Nephron progenitor cell (in vitro differentiated cells): ENCODE results near the gene MFAP4.

Source experiments
- DNase-seq: peaks from one replicate; pipeline ENCODE4 v3.0.0; 2021
- H3K27ac Mint-ChIP-seq: 2 replicates; pipeline ENCODE4 v1.8.0; 2021; ENCODE audit warnings: mild to moderate bottlenecking, moderate library complexity, mixed read lengths
- H3K27me3 Mint-ChIP-seq: 2 replicates; pipeline ENCODE4 v1.8.0; 2021; ENCODE audit warnings: mild to moderate bottlenecking, low read depth, mixed read lengths; ENCODE audit not compliant: poor library complexity
- H3K36me3 Mint-ChIP-seq: 2 replicates; pipeline ENCODE4 v1.8.0; 2021; ENCODE audit warnings: low read depth, mixed read lengths
- H3K4me1 Mint-ChIP-seq: 2 replicates; pipeline ENCODE4 v1.8.0; 2021; ENCODE audit warnings: mixed read lengths
- H3K4me3 Mint-ChIP-seq: 2 replicates; pipeline ENCODE4 v1.8.0; 2021; ENCODE audit warnings: mild to moderate bottlenecking, moderate library complexity, mixed read lengths
- H3K9me3 Mint-ChIP-seq: 2 replicates; pipeline ENCODE4 v1.8.0; 2021; ENCODE audit warnings: mild to moderate bottlenecking, moderate library complexity, mixed read lengths
- TF ChIP-seq, protein P1 (sequence below): fragments of 200-600 bp; sonication (generic); IDR thresholded peaks from 2 replicates; pipeline ENCODE4 v1.5.0; 2021; ENCODE audit warnings: antibody characterized with exemption

Gene MFAP4

DNA sequence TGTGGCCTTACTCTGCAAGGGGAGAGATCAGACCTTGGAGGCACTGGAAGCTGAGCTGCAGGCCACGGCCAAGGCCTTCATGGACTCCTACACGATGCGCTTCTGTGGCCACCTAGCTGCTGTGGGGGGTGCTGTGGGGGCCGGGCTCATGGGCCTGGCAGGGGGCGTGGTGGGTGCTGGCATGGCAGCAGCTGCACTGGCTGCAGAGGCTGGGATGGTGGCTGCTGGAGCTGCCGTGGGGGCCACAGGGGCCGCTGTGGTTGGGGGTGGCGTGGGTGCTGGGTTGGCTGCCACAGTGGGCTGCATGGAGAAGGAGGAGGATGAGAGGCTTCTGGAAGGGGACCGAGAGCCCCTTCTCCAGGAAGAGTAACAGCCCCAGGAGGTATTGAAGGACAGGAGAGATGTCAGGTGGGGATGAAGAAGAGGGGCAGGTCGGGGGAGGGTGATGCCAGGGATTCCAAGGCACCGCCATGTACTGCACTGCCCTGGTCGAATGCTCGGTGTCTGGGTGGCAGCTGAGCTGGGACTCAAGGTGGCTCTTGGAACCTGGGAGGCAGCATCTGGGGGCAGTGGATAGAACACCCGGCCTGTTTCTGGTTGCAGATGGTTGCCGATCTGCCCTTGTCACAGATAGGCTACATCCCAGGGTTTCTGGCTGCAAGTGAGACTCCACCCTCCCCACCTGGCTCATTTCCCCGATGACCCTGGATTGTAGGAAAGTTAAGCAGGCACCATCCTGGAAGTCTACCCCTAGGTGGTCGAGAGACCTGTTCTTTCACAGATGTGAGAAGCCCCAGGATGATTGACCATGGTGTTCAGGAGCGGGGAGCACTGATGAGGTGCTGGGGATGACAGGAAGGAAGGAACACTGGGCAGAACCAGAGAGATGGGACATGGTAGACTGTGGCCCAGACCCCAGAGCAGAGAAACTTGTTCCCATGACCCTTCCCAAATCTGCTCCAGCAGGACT, 29.1 kb upstream of the MFAP4 start:
- Mint-ChIP-seq H3K4me1 (peaks cover 22% of the 10 kb centered on the region), H3K4me3 (no peak overlapping the region), H3K27me3 (peaks cover 2% of the 10 kb centered on the region), H3K36me3 (no peaks in the 10 kb centered on the region), H3K27ac (no peak overlapping the region), H3K9me3 (no peaks in the 10 kb centered on the region)
- no peak for DNase-seq
- TF ChIP-seq, protein P1, sequence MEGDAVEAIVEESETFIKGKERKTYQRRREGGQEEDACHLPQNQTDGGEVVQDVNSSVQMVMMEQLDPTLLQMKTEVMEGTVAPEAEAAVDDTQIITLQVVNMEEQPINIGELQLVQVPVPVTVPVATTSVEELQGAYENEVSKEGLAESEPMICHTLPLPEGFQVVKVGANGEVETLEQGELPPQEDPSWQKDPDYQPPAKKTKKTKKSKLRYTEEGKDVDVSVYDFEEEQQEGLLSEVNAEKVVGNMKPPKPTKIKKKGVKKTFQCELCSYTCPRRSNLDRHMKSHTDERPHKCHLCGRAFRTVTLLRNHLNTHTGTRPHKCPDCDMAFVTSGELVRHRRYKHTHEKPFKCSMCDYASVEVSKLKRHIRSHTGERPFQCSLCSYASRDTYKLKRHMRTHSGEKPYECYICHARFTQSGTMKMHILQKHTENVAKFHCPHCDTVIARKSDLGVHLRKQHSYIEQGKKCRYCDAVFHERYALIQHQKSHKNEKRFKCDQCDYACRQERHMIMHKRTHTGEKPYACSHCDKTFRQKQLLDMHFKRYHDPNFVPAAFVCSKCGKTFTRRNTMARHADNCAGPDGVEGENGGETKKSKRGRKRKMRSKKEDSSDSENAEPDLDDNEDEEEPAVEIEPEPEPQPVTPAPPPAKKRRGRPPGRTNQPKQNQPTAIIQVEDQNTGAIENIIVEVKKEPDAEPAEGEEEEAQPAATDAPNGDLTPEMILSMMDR: no peak

DNA sequence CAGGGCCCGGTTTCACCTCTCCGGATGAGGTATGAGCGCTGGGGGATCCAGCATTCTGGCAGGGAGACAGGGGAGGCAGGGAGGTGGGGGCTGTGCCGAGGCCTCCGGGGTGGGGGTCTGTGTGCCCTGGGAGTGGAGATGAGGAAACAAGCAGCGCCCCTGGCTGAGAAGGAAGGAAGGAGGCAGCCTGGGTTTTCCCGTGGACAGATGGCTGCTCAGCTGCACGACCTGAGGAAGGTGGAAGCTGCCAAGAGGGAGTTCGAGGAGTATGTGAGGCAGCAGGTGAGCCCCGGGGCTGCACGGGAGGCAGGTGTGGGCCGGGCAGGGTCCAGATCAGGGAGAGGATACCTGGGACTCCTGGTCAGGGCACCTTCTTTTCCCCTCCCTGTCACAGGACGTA, 28.3 kb upstream of the MFAP4 start:
- Mint-ChIP-seq H3K27ac (no peak overlapping the region), H3K27me3 (peaks cover 5% of the 10 kb centered on the region), H3K4me3 (no peak overlapping the region), H3K36me3 (no peaks in the 10 kb centered on the region), H3K9me3 (no peaks in the 10 kb centered on the region), H3K4me1 (peaks cover 30% of the 10 kb centered on the region)
- TF ChIP-seq, protein P1: no peak
- no peak for DNase-seq

DNA sequence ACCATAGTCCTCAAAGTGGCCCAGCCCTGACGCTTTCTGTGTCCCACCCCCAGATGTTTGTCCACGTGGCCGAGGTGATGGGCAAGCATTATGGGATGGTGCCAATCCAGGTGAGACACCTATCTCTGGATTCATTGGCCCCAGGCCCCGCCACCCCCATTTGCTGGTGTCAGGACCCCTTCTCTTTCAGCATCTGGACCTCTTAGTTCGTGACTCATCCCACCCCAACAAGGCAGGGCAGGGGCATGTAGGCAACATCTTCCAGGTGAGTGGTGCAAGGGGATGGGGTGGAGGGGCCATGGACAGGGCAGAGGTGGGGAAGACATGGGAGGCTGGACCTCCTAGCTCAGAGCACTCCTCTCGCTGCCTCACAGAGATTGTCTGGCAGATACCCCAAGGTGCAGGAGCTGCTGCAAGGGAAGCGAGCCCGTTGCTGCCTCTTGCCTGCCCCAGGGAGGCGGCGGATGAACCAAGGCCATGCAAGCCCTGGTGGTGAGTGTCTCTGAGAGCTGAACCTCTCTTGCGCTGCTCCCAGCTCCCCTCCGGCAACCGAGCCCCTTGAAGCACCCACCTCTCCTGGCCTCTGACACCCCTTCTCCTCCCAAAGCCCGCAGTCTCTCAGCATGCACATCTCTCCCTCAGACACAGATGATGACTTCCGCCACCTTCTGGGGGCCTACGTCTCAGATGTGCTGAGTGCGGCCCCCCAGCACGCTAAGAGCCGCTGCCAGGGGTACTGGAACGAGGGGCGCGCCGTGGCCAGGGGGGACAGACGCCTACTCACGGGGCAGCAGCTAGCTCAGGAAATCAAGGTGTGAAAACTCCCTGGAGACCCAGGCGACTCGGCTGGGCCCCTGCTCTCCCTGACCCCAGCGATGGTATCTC, 27.6 kb upstream of the MFAP4 start:
- TF ChIP-seq, protein P1: no peak
- Mint-ChIP-seq H3K4me3 (no peak overlapping the region), H3K4me1 (peaks cover 34% of the 10 kb centered on the region), H3K27ac (no peak overlapping the region), H3K27me3 (peaks cover 6% of the 10 kb centered on the region), H3K9me3 (no peaks in the 10 kb centered on the region), H3K36me3 (no peaks in the 10 kb centered on the region)
- no peak for DNase-seq

DNA sequence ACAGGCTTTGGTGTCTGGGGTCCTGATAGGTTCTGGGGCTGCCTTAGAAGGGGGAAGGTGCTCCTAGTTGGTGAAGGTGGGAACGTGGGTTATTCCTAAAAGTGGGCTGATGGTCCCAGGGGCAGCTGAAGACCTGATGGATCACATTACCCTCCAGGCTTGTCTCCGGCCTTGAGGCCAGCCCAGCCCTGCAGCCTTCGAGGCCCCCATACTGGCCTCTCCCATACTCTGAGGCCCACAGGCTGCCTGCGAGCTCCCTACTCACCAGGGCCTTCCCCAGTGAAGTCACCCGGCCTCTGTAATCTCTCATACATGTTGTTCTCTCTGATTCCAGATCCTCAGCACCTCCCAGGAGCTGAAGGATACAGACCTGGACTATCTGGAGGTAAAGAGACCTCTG, 26.8 kb upstream of the MFAP4 start:
- DNase-seq: no peak
- no peak overlapping the region for H3K4me3 Mint-ChIP-seq
- TF ChIP-seq, protein P1: no peak

DNA sequence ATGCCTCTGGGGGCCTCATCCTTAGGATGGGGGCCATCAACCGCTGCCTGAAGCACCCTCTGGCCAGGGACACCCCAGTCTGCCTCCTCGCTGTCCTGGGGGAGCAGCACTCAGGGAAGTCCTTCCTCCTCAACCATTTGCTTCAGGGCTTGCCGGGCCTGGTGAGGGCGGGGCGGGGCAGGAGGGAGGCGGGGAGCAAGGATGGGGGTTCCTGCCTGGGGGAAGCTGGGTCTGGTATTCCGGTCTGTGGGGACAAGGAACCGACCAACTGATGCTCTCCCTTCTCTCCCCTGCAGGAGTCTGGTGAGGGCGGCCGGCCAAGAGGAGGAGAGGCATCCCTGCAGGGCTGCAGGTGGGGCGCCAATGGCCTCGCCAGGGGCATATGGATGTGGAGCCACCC, 26.0 kb upstream of the MFAP4 start:
- Mint-ChIP-seq H3K9me3 (no peaks in the 10 kb centered on the region), H3K4me1 (peaks cover 34% of the 10 kb centered on the region), H3K4me3 (no peak overlapping the region), H3K36me3 (no peaks in the 10 kb centered on the region), H3K27ac (no peak overlapping the region), H3K27me3 (peaks cover 6% of the 10 kb centered on the region)
- TF ChIP-seq, protein P1: no peak
- no peak for DNase-seq

More for the DNA sequence above, 26.8 kb upstream of the MFAP4 start:
- Mint-ChIP-seq H3K9me3 (no peaks in the 10 kb centered on the region), H3K27ac (no peak overlapping the region), H3K36me3 (no peaks in the 10 kb centered on the region), H3K27me3 (peaks cover 6% of the 10 kb centered on the region), H3K4me1 (peaks cover 34% of the 10 kb centered on the region)
